IPS-NIHi7 (cell line): ENCODE data around the gene NRXN2.
"Not testable (repeated sequence)": the region's sequence is repeated elsewhere in the genome, so short reads cannot be mapped to it uniquely, and the experiment has no call there.

Source experiments
- DNase-seq: peaks from one replicate; pipeline ENCODE4 v3.0.0; 2012; ENCODE audit warnings: mixed read lengths; ENCODE audit errors: extremely low spot score

The NRXN2 gene

DNA sequence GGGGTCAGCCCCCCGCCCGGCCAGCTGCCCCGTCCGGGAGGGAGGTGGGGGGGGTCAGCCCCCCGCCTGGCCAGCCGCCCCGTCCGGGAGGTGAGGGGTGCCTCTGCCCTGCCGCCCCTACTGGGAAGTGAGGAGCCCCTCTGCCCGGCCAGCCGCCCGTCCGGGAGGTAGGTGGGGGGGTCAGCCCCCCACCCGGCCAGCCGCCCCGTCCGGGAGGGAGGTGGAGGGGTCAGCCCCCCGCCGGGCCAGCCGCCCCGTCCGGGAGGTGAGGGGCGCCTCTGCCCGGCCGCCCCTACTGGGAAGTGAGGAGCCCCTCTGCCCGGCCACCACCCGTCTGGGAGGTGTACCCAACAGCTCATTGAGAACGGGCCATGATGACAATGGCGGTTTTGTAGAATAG, 21.0 kb downstream of the NRXN2 start:
- DNase-seq: not testable (repeated sequence)

DNA sequence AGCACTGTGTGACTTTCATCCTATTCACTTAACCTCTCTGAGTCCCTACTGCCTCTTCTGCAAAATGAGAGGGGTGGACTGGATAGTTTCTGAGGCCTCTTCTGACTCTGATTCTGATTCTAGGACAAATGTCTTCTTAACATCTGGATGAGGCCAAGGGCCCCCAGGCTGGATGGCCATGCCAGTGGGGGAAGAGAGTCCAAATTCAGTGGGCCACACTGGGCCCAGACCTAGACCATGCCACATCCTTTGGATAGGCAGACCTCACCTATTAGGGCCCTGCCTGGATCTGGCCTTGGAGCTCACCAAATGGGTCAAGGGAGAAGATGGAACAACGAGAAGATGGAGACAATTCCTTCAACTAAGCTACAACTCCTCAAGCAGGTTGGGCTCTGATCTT, 24.6 kb downstream of the NRXN2 start:
- no peak for DNase-seq

DNA sequence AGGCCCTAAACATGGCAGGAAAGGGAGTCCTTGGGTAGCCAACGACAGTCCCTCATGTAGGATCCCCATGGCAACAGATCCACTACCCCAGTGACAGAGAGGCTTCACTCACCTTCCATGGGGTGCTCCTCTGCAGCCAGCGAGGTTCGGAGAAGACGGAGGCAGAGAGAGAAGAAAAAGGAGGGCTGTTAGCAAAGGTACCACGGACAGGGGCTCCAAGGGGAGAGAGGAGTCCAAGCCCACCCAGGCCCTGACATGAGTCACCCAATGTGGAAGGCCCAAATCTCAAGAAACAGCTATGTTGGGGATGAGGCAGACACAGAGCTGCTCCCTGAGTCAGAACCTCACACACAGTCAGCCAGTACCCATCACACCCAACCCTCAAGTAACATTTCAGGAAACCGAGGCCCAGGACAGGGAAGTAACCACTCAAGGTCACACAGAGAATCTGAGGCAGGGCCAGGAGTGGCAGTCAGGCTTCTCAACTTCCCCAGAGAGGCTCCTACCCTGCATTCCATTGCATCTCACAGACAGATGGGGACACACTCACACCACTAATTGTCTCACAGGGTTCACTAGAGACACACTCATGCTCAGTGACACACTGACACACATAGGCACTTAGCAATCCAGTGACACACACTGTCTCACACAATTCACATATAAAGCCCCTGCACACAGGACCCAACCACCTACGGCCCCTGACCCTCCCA, 25.2 kb downstream of the NRXN2 start:
- DNase-seq: no peak

DNA sequence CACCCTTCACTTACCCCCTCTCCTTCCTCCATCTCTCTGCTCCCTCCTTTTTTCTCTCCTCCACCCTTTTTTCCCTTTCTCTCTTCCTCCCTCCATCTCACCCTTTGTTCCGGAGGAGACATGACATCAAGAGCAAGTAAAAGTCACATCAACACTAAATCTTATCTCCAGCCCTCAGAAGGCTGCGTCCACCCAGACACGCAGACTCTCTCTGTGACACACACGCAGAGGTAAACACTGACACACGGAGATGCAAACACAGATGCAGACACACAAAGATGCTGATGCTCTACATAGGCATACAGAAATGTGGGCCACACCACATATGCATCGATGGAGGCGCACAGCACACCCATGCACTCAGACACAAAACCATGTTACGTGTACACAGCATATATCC, 27.0 kb downstream of the NRXN2 start:
- DNase-seq: no peak

DNA sequence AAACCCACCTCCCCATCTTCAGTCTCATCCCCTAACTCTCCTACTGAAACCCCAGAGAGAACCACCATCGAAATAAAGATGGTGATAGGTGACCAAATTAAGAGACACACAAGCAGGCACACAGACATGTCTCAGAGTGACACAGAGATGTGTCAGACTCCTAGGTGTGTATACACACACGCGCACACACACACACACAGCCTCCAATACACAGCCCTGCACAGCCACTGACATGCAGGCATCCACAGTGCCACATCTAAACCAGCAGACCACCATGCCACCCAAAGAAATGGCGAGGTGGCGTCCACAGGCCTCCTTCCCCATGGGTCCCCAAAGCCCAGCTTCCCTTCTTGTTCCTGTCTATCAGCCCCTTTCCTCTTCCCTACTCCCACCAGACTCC, 27.4 kb downstream of the NRXN2 start:
- no peak for DNase-seq

DNA sequence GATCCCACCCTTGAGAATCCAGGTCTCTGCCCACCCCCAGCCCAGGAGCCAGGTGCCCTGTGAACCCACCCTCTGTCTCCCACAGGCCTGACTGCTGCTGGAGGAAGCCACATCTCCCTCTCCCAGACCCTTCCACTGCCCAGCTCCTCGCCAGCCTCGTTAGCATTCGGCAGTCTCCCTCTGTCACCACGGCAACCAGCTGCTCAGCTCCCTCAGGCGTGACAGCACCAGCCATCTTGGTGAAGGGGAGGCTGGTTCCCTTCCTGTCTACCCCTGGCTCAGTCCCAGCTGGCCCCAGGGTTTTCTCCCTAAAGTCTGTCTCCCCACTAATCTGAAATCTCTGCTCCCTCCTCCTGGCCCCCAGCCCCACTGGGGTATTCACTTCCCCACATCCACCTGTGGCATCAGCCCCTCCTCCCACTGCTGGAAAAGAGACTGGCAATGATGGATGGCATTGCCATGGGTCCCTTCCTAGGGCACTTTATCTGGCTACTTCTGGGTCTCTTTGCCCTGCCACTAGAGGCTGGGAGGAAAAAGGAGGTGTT, 28.1 kb downstream of the NRXN2 start:
- DNase-seq: peak; percentile 73

DNA sequence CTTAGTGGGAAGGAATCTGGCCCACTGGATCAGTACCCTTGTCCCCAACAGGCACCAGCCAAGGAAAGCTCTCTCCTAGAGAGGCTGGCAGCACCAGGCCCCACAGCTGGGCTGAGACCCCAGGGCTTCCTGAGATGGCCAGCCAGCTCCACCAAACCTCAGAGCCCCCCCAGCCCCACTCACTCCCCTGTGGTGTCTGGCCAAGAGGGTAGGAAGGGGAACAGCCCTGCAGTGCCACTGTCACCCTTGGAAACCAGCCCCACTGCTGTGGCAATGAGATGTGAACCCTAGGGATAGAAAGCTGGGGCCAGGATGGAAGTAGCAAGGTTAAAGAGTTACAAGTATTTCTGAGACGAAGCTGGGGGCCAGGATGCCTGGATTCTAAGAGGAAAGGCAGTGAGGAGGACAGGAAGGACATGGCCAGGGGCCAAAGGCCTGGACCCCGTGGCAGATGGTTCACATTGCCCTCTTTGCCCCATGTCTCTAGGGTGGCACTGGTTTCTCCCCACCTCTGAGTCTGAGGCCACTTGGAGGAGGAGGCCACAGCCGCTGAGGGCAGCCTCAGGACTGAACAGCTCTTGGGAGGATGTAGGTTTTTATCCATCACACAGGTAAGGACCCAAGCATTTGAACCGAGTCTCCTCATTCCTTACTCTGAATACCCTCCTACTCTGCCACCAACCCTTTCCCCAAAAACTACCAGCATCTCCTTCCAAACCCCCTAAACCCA, 28.8 kb downstream of the NRXN2 start:
- no peak for DNase-seq

DNA sequence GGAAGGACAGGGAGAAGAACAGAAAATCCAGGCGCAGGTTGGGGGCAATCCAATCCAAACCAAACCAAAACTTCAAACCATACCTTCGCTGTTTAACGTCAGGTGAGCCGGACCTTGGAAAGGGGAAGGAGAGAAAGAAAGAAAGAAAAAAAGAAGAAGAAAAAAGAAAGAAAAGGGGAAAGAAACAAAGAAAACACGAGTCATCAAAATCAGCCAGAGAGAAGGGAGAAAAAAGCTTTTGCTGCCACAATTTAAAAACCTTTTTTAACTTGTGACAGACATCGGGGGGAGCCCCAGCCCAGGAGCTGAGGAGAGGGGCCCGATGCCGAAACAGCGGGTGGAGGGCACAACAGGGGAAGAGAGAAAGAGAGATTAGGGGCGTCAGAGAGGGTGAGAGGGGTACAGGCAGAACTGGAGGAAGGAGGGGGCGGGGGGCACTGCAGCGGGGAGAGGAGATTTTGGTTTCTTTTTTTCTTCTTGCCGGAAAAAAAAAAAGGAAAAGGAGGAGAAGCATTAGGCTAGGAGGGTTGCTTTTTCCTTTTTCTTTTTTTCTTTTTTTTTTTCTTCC, 30.1 kb downstream of the NRXN2 start:
- no peak for DNase-seq

DNA sequence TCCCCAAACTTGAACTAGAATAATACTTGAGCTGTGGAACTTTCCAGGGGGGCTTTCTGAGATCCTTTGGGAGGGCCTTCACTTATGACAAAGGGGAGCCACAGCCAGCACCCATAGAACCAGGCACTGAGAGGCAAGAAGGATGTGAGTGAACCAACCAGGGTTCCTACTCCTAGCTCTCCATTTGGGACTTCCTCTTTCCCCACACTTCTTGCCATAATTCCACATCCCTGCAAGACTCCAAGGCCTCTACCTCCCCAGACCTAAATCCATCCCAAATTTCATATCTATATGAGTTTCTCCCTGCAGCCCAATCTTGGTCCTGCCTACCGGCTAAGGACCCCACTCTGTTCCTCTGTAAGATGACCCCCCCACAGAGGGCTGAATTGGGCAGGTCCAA, 31.5 kb downstream of the NRXN2 start:
- no peak for DNase-seq

DNA sequence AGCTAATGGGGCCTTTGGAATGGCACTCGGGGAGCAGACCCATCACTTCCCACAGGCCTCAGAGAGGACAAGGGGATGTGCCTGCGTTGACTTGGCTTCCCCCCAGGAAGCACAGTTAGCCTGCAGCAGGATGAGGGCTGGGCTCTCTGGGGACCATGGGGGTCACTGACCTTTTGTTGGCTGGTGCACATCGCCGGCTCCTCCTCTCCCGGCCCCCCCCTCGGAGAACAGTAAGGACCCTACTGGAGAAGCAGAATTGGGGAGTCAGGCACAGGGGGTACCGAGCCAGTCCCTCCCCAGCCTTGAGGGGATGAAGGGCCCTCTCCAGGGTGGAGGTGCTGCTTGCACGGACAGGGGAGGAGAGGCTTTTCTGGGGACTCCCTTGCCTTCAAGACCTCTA, 32.8 kb downstream of the NRXN2 start:
- no peak for DNase-seq

DNA sequence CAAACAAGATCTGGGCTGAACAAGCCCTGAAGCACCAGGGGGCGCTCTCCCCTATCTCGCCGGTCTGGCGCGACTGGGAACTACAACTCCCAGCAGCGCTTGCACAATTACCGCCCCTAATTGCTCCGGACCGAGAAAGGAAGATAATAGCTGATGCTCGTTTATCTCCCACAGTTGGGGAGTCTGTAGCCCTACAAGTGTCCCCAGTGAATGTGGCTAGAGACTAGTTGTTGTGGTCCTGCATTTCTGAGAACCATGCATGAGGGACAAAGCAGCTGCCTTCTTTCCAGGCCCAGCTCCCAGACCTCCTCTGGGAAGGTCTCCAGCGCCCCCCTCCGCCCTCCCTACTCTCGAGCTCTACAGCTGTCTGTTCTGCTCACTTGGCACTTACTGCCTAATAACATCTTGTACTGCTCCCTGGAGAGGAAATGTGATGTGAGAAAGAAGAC, 34.4 kb downstream of the NRXN2 start:
- peak; percentile 95 for DNase-seq

DNA sequence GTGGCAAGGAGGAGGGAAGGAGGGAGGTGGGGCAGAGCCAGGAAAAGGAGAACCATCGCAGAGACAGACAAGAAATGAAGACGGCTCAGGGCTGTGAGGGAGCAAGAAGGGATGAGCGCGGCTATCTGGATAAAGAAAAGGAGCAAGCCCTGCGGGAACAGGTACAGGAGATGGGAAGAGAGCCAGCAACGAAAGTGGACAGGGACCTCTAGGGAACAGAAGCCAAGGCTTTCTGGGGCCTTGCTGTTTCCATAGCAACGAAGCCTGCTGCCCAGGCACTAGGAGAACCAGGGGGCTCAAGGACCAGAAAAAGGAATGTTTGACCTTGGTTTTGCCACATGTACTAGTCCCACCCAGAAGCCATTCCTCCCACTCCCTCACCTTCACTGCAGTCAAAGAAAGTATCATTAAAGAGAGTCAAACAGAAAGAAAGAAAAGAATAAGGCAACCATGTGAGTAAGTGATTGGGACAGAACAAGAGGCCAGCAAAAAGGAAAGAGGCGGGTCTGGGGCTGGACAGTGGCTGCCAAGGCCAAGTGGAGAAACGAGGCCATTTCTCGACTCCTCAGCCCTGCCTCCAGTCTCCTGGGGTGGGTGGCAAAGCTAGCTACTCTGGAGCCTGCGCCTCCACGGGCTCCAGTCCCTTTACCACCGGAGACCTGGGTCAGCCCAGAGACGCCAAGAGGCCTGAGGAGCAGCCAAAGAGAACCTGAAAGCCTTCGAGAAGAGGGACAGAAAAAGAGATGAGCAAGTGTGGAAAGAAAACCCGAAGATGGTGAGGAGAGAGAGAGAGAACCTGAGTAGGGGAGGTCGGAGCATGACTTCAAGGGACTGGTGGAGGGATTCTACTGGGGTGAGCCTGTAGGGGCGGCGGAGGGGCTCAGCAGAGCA, 35.1 kb downstream of the NRXN2 start:
- DNase-seq: no peak

DNA sequence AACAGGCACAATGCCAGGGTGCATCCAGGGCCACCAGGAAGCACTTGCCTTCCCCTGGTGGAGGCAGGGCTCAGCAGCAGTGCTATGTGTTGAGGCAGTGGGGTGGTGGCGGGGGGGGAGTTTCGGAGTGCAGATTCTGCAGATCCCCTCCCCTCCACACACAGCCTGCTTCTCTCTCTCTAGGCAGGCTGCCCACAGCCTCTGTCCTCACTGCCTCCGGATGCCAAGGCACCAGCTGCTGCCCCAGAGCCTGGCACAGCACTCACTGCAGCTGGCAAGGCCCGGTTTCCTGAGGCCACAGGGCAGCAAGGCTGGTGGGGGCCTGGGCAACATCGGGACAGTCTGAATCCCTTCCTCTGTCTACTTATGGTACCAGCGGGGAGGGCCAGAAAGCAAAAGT, 35.8 kb downstream of the NRXN2 start:
- DNase-seq: no peak

DNA sequence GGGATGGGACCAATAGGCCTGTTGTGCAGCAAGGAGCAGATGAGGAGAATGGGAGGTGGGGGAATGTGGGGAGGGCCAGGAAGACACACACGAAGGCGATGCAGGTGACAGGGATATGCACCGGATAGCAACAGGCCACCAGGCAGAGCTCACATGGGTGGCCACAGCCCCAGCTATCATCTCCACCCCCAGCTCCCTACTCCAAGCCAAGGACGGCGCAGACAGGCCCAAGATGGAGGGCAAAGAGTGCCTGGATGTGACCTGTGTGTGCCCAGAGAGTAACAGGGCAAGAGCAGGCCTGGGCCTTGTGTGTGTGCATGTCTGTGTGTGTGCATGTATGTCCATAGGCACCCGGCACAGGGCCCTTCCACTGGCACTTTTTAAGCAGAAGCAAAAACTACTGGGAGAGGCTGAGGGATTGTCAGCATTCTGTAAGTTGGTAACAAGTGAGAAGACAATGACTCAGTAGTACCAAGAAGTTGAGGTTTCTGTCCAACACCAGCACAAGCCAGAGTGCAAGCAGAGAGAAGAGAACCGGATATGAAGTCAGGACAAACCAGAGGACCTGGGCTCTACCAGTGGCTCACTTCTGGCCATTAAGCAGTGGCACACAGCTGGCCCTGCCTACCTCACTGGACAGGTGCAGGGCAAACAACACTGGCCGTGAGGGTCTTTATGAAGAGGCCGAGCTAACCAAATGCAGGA, 36.4 kb downstream of the NRXN2 start:
- DNase-seq: no peak

DNA sequence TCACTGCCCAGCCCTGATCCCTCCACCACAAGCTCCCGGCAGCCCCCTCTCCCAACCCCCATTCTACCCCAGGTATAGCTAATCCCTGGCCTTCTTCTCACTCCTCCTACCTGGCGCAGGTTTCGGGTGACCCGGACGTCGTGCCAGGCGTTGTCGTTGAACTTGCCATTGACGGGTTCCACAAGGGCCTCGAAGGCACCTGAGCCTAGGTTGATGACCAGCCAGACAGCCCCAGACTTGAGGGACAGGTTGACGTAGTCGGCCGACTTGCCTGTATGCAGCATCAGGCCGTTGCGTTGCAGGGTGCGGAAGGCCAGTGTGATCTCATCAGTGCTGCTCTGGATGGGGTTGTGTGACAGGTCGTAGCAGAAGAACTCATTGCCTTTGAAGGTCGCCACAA, 37.5 kb downstream of the NRXN2 start:
- no peak for DNase-seq

DNA sequence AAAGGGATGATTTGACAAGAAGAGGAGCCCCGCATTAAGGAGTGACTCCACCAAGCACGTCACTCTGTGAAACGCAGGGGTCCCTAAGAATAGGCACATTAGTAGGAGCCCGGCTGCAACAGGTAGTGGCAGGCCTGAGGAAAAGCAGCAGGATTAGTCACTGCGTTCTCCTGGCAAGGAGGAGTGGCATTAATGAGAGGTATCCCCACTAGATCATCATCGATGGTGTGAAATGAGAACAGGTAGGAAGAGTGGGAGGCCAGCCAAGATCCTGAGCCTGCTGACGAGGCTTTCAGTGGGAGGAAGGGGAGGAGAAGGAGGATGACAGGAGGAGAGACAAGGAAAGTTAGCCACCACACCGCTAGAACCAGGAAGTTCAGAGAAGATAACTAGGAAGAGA, 38.6 kb downstream of the NRXN2 start:
- DNase-seq: no peak

DNA sequence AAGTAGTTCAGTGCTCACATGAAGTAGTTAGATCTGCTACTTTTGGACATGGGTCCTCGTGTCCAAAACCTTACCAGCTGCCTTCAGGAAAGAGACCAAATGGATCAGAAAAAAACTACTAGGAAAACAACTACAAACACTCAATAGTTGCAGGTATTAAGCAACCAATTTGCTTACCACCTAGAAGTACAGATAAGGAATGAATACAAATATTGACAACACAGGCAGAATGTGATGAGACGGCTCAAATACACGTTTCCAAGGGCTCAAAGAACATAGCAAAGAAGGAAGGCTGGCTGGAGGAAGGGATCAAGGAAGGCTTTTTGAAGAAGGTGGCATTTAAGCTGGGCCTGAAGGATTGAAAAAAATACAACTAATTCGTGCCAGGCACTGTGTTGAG, 41.8 kb downstream of the NRXN2 start:
- DNase-seq: no peak

DNA sequence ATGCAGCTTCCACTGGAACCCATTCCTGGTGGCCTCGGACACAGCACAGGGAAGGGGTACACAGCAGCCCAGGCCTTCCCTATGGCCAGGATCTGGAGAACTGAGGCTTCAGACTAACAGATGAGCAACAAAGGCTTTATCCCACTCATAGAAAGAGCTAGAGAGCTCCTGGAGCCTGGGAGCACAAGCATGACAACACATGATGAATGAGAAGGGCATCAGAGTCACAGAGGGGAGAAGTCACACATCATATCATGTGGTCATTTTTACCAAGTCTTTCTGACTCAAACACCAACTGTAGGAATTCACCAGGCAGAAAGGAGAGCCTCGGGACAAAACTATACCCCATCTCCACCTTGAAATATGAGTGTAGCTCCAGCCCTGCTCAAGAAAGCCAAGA, 43.2 kb downstream of the NRXN2 start:
- no peak for DNase-seq

DNA sequence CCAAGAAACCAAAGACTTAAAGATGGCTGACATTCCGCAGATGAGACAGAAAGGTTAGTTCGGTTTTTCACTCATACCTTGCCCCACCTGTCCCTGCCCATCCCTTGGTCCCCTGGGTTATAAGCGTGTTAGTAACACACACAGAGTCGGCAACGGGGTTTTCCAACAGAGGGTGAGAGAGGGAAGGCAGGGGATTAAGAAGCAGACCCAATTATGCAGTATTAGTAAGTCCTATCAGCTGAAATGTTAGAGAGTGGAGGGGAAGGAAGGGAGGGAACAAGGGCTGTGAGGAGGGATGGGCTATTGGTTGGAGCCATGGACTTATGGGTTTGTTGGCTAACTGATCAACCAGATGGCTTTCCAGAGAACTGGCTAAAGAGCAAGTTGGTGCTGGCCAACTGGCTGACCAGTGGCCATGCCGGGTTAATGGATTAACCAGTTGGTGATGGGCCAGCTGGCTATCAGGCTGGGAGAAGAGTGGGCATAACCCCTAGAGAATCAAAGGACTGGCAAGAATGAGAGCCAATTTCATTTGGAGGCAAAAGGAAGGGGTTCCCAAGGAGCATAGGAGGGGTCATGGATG, 45.5 kb downstream of the NRXN2 start:
- DNase-seq: no peak

DNA sequence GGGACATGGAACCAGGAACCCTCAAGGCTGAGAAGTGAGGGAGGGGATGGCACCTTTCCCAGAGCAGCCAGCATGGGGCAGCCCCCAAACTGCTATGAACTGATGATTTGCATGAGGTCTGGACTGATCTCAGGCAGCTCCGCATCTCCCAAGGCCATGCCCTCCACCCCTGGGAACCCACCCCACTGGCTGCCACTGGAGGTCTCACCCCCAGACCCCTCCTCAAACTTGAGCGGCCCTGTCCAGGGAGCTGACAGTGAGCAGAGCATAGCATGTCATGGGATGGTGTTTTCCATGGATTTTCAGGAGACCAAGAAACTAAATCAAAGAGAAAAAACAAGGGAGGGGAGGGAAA, 46.8 kb downstream of the NRXN2 start:
- DNase-seq: no peak
